Measurements from ENCODE around the gene CHDH. TPM values are rescaled to one million over a fixed set of nuclear protein-coding genes. Genes with fewer than 3 reads are reported as not detected.

The CHDH gene
- total RNA-seq, 2 experiments from 2014 or later: 0.53 to 1.0 TPM

GRCh38 chr3:53865732-53866499 lies 19.7 kb upstream of the CHDH start:
- no peak for DNase-seq
- H3K9me3 Mint-ChIP-seq (ENCODE audit: low read depth): no peaks in the 10 kb centered on the region
- CTCF ChIA-PET: no interaction called here
- no peaks in the 10 kb centered on the region for H3K4me1 Mint-ChIP-seq
- H3K36me3 Mint-ChIP-seq: peaks cover 35% of the 10 kb centered on the region
- ATAC-seq: no peak
- no peak overlapping the region for H3K4me3 Mint-ChIP-seq
- H3K27me3 Mint-ChIP-seq: no peaks in the 10 kb centered on the region
- H3K27ac Mint-ChIP-seq: no peak overlapping the region

- H3K9me3 Mint-ChIP-seq (ENCODE audit: low read depth): no peaks in the 10 kb centered on the region
- H3K4me1 Mint-ChIP-seq: no peaks in the 10 kb centered on the region
- ATAC-seq: no peak
- DNase-seq: no peak
- no peak overlapping the region for H3K4me3 Mint-ChIP-seq
- CTCF ChIA-PET: interaction anchor here (1.1 kb wide), 1 partner anchor 185 kb away, joined by 3 read pairs; no protein-coding TSS in a partner anchor
- no peaks in the 10 kb centered on the region for H3K27me3 Mint-ChIP-seq
- peaks cover 35% of the 10 kb centered on the region for H3K36me3 Mint-ChIP-seq
- no peak overlapping the region for H3K27ac Mint-ChIP-seq
These were observed 16.9 kb upstream of the CHDH start for GRCh38 chr3:53863145-53863544.

- ATAC-seq: no peak
- CTCF ChIA-PET: no interaction called here
- no peaks in the 10 kb centered on the region for H3K27me3 Mint-ChIP-seq
These were observed 16.0 kb upstream of the CHDH start for GRCh38 chr3:53862241-53862640.

GRCh38 chr3:53860196-53860595 lies 14.0 kb upstream of the CHDH start:
- peaks cover 2% of the 10 kb centered on the region for H3K27me3 Mint-ChIP-seq
- no peak for ATAC-seq
- H3K9me3 Mint-ChIP-seq (ENCODE audit: low read depth): no peaks in the 10 kb centered on the region
- peaks cover 7% of the 10 kb centered on the region for H3K4me1 Mint-ChIP-seq
- no peak for DNase-seq
- no peak overlapping the region for H3K4me3 Mint-ChIP-seq
- CTCF ChIA-PET: no interaction called here
- peaks cover 32% of the 10 kb centered on the region for H3K36me3 Mint-ChIP-seq
- H3K27ac Mint-ChIP-seq: no peak overlapping the region

More at GRCh38 chr3:53862241-53862640, 16.0 kb upstream of the CHDH start:
- H3K9me3 Mint-ChIP-seq (ENCODE audit: low read depth): no peaks in the 10 kb centered on the region
- DNase-seq: no peak
- H3K36me3 Mint-ChIP-seq: peaks cover 35% of the 10 kb centered on the region
- H3K4me3 Mint-ChIP-seq: no peak overlapping the region
- peaks cover 2% of the 10 kb centered on the region for H3K4me1 Mint-ChIP-seq
- H3K27ac Mint-ChIP-seq: no peak overlapping the region

- H3K4me3 Mint-ChIP-seq: no peak overlapping the region
- CTCF ChIA-PET: no interaction called here
- H3K36me3 Mint-ChIP-seq: peaks cover 25% of the 10 kb centered on the region
- DNase-seq: no peak
- no peaks in the 10 kb centered on the region for H3K9me3 Mint-ChIP-seq (ENCODE audit: low read depth)
- no peak overlapping the region for H3K27ac Mint-ChIP-seq
- H3K27me3 Mint-ChIP-seq: peaks cover 3% of the 10 kb centered on the region
- peaks cover 7% of the 10 kb centered on the region for H3K4me1 Mint-ChIP-seq
- ATAC-seq: no peak
These were observed 13.0 kb upstream of the CHDH start for GRCh38 chr3:53859178-53859577.

GRCh38 chr3:53858096-53858741 lies 12.0 kb upstream of the CHDH start:
- peaks cover 5% of the 10 kb centered on the region for H3K27me3 Mint-ChIP-seq
- CTCF ChIA-PET: interaction anchor here (0.8 to 1.4 kb wide), 2 partner anchors 89 to 148 kb away, joined by 3 read pairs; no protein-coding TSS in a partner anchor
- H3K36me3 Mint-ChIP-seq: peaks cover 21% of the 10 kb centered on the region
- DNase-seq (no peak), ATAC-seq (no peak)
- no peak overlapping the region for H3K4me3 Mint-ChIP-seq
- H3K4me1 Mint-ChIP-seq: peaks cover 7% of the 10 kb centered on the region
- H3K9me3 Mint-ChIP-seq (ENCODE audit: low read depth): no peaks in the 10 kb centered on the region
- H3K27ac Mint-ChIP-seq: no peak overlapping the region

- no peak overlapping the region for H3K4me3 Mint-ChIP-seq
- CTCF ChIA-PET: interaction anchor here (1.4 kb wide), 1 partner anchor 90 kb away, joined by 3 read pairs; no protein-coding TSS in a partner anchor
These were observed 10.7 kb upstream of the CHDH start for GRCh38 chr3:53856964-53857363.

GRCh38 chr3:53850895-53851294 lies 4.7 kb upstream of the CHDH start:
- no peaks in the 10 kb centered on the region for H3K36me3 Mint-ChIP-seq
- H3K27me3 Mint-ChIP-seq: peaks cover 35% of the 10 kb centered on the region
- H3K27ac Mint-ChIP-seq: no peak overlapping the region
- H3K4me1 Mint-ChIP-seq: no peaks in the 10 kb centered on the region
- DNase-seq: peak; percentile 11
- H3K4me3 Mint-ChIP-seq: no peak overlapping the region
- CTCF ChIA-PET: no interaction called here
- no peak for ATAC-seq
- no peaks in the 10 kb centered on the region for H3K9me3 Mint-ChIP-seq (ENCODE audit: low read depth)

More at GRCh38 chr3:53856964-53857363, 10.7 kb upstream of the CHDH start:
- ATAC-seq (no peak), DNase-seq (no peak)
- Mint-ChIP-seq H3K4me1 (peaks cover 7% of the 10 kb centered on the region), H3K36me3 (peaks cover 14% of the 10 kb centered on the region), H3K27me3 (peaks cover 5% of the 10 kb centered on the region), H3K9me3 (ENCODE audit: low read depth) (no peaks in the 10 kb centered on the region), H3K27ac (no peak overlapping the region)

GRCh38 chr3:53849916-53850315 lies 3.7 kb upstream of the CHDH start:
- no peaks in the 10 kb centered on the region for H3K36me3 Mint-ChIP-seq
- DNase-seq: peak; percentile 16
- H3K27ac Mint-ChIP-seq: no peak overlapping the region
- no peak overlapping the region for H3K4me3 Mint-ChIP-seq
- CTCF ChIA-PET: no interaction called here
- ATAC-seq: no peak
- H3K27me3 Mint-ChIP-seq: peaks cover 42% of the 10 kb centered on the region
- no peaks in the 10 kb centered on the region for H3K9me3 Mint-ChIP-seq (ENCODE audit: low read depth)
- H3K4me1 Mint-ChIP-seq: peaks cover 3% of the 10 kb centered on the region

- Mint-ChIP-seq H3K27ac (no peak overlapping the region), H3K4me1 (peaks cover 6% of the 10 kb centered on the region), H3K36me3 (no peaks in the 10 kb centered on the region), H3K4me3 (peak overlapping the region; percentile 29), H3K9me3 (ENCODE audit: low read depth) (no peaks in the 10 kb centered on the region), H3K27me3 (peaks cover 65% of the 10 kb centered on the region)
- DNase-seq (no peak), ATAC-seq (no peak)
- CTCF ChIA-PET: no interaction called here
These were observed 584 bp upstream of the CHDH start for GRCh38 chr3:53846851-53847155.

- peak overlapping the region; percentile 40 for H3K4me3 Mint-ChIP-seq
- CTCF ChIA-PET: interaction anchor here (1.0 kb wide), 2 partner anchors 89 to 117 kb away, joined by 3 to 4 read pairs; no protein-coding TSS in a partner anchor
- no peak for DNase-seq
- no peak for ATAC-seq
- H3K4me1 Mint-ChIP-seq: peaks cover 6% of the 10 kb centered on the region
- peaks cover 63% of the 10 kb centered on the region for H3K27me3 Mint-ChIP-seq
- H3K27ac Mint-ChIP-seq: no peak overlapping the region
- no peaks in the 10 kb centered on the region for H3K9me3 Mint-ChIP-seq (ENCODE audit: low read depth)
- H3K36me3 Mint-ChIP-seq: no peaks in the 10 kb centered on the region
These were observed 412 bp downstream of the CHDH start for GRCh38 chr3:53845881-53846133.

GRCh38 chr3:53845103-53845880 lies 927 bp downstream of the CHDH start:
- no peaks in the 10 kb centered on the region for H3K36me3 Mint-ChIP-seq
- H3K4me3 Mint-ChIP-seq: peak overlapping the region; percentile 40
- CTCF ChIA-PET: interaction anchor here (1.0 to 1.4 kb wide), 3 partner anchors 11 to 116 kb away, joined by 3 to 4 read pairs (median 3); no protein-coding TSS in a partner anchor
- no peaks in the 10 kb centered on the region for H3K9me3 Mint-ChIP-seq (ENCODE audit: low read depth)
- ATAC-seq: no peak
- H3K27me3 Mint-ChIP-seq: peaks cover 63% of the 10 kb centered on the region
- H3K4me1 Mint-ChIP-seq: peaks cover 6% of the 10 kb centered on the region
- no peak for DNase-seq
- H3K27ac Mint-ChIP-seq: no peak overlapping the region

- ATAC-seq (no peak), DNase-seq (no peak)
- H3K4me3 Mint-ChIP-seq: no peak overlapping the region
- H3K27me3 Mint-ChIP-seq: peaks cover 65% of the 10 kb centered on the region
- no peaks in the 10 kb centered on the region for H3K9me3 Mint-ChIP-seq (ENCODE audit: low read depth)
- no peaks in the 10 kb centered on the region for H3K36me3 Mint-ChIP-seq
- no peak overlapping the region for H3K27ac Mint-ChIP-seq
- peaks cover 6% of the 10 kb centered on the region for H3K4me1 Mint-ChIP-seq
- CTCF ChIA-PET: interaction anchor here (1.0 to 1.4 kb wide), 2 partner anchors 10 to 88 kb away, joined by 3 to 4 read pairs; no protein-coding TSS in a partner anchor
These were observed 1.7 kb downstream of the CHDH start for GRCh38 chr3:53844262-53845102.

All from activated CD8-positive, alpha-beta memory T cell treated with anti-CD3 and anti-CD28 coated beads, Interleukin-2, amount 10 ng/mL, durations not matched to agents 7 days and 5 days (primary cell).